ENCODE measurements around the gene NRP1. TPM values are rescaled to one million over a fixed set of nuclear protein-coding genes. Genes with fewer than 3 reads are reported as not detected.
A peak's percentile ranks its signal among the peaks of the same experiment; 100 is the strongest.
"Not testable (repeated sequence)": the region's sequence is repeated elsewhere in the genome, so short reads cannot be mapped to it uniquely, and the experiment has no call there.

Gene NRP1
- polyA plus RNA-seq, 2 of the 4 experiments (the other 2 are of a cell fraction), result 121 to 259 TPM

GRCh38 chr10:33222304-33222703, 112.2 kb downstream of the NRP1 start:
- H3K9me3 ChIP-seq; POLR2A ChIA-PET; ATAC-seq; H3K4me3 ChIP-seq; DNase-seq (ENCODE audit: low read depth in 1 of 2, low spot score in 1 of 2); H3K4me2 ChIP-seq; H3K27ac ChIP-seq; FAIRE-seq: not testable (repeated sequence)
- H3K4me1 ChIP-seq, result peaks cover 27% of the 10 kb centered on the region
- CTCF ChIA-PET, result interaction anchor here (0.9 to 3.4 kb wide), 3 partner anchors 10 to 29 kb away, joined by 4 to 13 read pairs (median 5); no protein-coding TSS in a partner anchor
- WGBS (ENCODE audit: missing lambda C conversion rate), result 97% methylated on average over 9 of the region's 9 CpGs
- TF ChIP-seq ZC3H11A (IDR thresholded peaks at IDR 0.05), result peak; percentile 95

GRCh38 chr10:33217854-33218253, 116.6 kb downstream of the NRP1 start:
- TF ChIP-seq USF2 (IDR thresholded peaks at IDR 0.05) (no peak), FOSL2 (IDR thresholded peaks at IDR 0.05) (peak; percentile 38; the same call in 1 of the 2 replicates), FOSL2 (CRISPR knock-in tag; IDR thresholded peaks at IDR 0.05) (peak; percentile 60), RNF2 (IDR thresholded peaks at IDR 0.05; ENCODE audit: borderline replicate concordance, low read depth) (no peak), CEBPB (IDR thresholded peaks at IDR 0.05) (peak in 1 of 2 experiments; percentile 23; a peak in 1 of 4 replicates), POLR2AphosphoS2 (conservative IDR thresholded peaks at IDR 0.05; ENCODE audit: low read length) (no peak), HOXB5 (CRISPR knock-in tag; IDR thresholded peaks at IDR 0.05) (no peak)
- POLR2A ChIA-PET, result no interaction called here
- no peak for FAIRE-seq
- CTCF ChIA-PET, result interaction anchor here (0.7 to 2.0 kb wide), 4 partner anchors 14 to 1421 kb away, joined by 3 to 9 read pairs (median 4); no protein-coding TSS in a partner anchor
- peak; percentile 44; a peak in 3 of 6 replicates for ATAC-seq
- H3K9me3 ChIP-seq, result no peaks in the 10 kb centered on the region
- peak overlapping the region; percentile 58 for H3K4me2 ChIP-seq
- 22% methylated on average over 4 of the region's 4 CpGs for WGBS (ENCODE audit: missing lambda C conversion rate)
- DNase-seq (ENCODE audit: low read depth in 1 of 2, low spot score in 1 of 2), result peak in 1 of 2 experiments; percentile 52
- H3K4me3 ChIP-seq, result no peak overlapping the region
- H3K4me1 ChIP-seq, result peaks cover 50% of the 10 kb centered on the region
- peak overlapping the region; percentile 66 to 82 for H3K27ac ChIP-seq

GRCh38 chr10:33216661-33217427, 117.6 kb downstream of the NRP1 start:
- 4% methylated on average over 5 of the region's 5 CpGs for WGBS (ENCODE audit: missing lambda C conversion rate)
- POLR2A ChIA-PET, result interaction anchor here (0.9 kb wide), 1 partner anchor 22 kb away, joined by 3 read pairs; no protein-coding TSS in a partner anchor
- no peaks in the 10 kb centered on the region for H3K9me3 ChIP-seq
- H3K4me2 ChIP-seq, result peak overlapping the region; percentile 58
- no peak overlapping the region for H3K4me3 ChIP-seq
- FAIRE-seq, result peak; percentile 56
- CTCF ChIA-PET, result interaction anchor here (0.7 to 2.0 kb wide), 6 partner anchors 15 to 1422 kb away, joined by 3 to 9 read pairs (median 3); no protein-coding TSS in a partner anchor
- peak overlapping the region; percentile 66 to 82 for H3K27ac ChIP-seq
- peaks cover 60% of the 10 kb centered on the region for H3K4me1 ChIP-seq
- ATAC-seq, result peak; percentile 76 to 81
- peak; percentile 40 to 62 for DNase-seq (ENCODE audit: low read depth in 1 of 2, low spot score in 1 of 2)
- TF ChIP-seq PBX3 (IDR thresholded peaks at IDR 0.05), result 0 out of 2 replicates have a peak, but pooled peaks have one; percentile 57
- no peak for TF ChIP-seq NPAS2 (CRISPR knock-in tag; IDR thresholded peaks at IDR 0.05; ENCODE audit: borderline replicate concordance)
- no peak for TF ChIP-seq KDM5A (IDR thresholded peaks at IDR 0.05)
- TF ChIP-seq RARB (CRISPR knock-in tag; IDR thresholded peaks at IDR 0.05), result no peak
- no peak for TF ChIP-seq USF2 (IDR thresholded peaks at IDR 0.05)
- no peak for TF ChIP-seq HEYL (CRISPR knock-in tag; IDR thresholded peaks at IDR 0.05)
- TF ChIP-seq EHMT2 (IDR thresholded peaks at IDR 0.05; ENCODE audit: low read depth), result no peak
- no peak for TF ChIP-seq RNF2 (IDR thresholded peaks at IDR 0.05; ENCODE audit: borderline replicate concordance, low read depth)
- TF ChIP-seq JUN (IDR thresholded peaks at IDR 0.05), result peak; percentile 67 to 85; a peak in 2 of 5 replicates
- peak; percentile 89 for TF ChIP-seq GATA3 (IDR thresholded peaks at IDR 0.05; ENCODE audit: borderline replicate concordance)
- TF ChIP-seq MAX (IDR thresholded peaks at IDR 0.05), result peak; percentile 83
- 0 out of 2 replicates have a peak, but pooled peaks have one; percentile 24 for TF ChIP-seq E2F6 (IDR thresholded peaks at IDR 0.05; ENCODE audit: borderline replicate concordance, low read depth)
- no peak for TF ChIP-seq SMC3 (IDR thresholded peaks at IDR 0.05)
- TF ChIP-seq HOXB13 (CRISPR knock-in tag; IDR thresholded peaks at IDR 0.05; ENCODE audit: low read depth), result no peak
- TF ChIP-seq JUNB (IDR thresholded peaks at IDR 0.05), result peak; percentile 90
- TF ChIP-seq FOSB (CRISPR knock-in tag; IDR thresholded peaks at IDR 0.05), result no peak
- TF ChIP-seq SREBF2 (IDR thresholded peaks at IDR 0.05), result no peak
- TF ChIP-seq MAZ (IDR thresholded peaks at IDR 0.05; ENCODE audit: borderline replicate concordance, low read depth, low read length), result no peak
- TF ChIP-seq HOXA7 (CRISPR knock-in tag; IDR thresholded peaks at IDR 0.05), result no peak
- TF ChIP-seq BCL3 (IDR thresholded peaks at IDR 0.05), result no peak
